NCI-H1105 (cell line): ENCODE results near the gene TRIM68.

Source experiments
- DNase-seq: peaks from one replicate; lab custom pipeline; 2025; lab: John Stamatoyannopoulos, UW

The TRIM68 gene, protein sequence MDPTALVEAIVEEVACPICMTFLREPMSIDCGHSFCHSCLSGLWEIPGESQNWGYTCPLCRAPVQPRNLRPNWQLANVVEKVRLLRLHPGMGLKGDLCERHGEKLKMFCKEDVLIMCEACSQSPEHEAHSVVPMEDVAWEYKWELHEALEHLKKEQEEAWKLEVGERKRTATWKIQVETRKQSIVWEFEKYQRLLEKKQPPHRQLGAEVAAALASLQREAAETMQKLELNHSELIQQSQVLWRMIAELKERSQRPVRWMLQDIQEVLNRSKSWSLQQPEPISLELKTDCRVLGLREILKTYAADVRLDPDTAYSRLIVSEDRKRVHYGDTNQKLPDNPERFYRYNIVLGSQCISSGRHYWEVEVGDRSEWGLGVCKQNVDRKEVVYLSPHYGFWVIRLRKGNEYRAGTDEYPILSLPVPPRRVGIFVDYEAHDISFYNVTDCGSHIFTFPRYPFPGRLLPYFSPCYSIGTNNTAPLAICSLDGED

DNA sequence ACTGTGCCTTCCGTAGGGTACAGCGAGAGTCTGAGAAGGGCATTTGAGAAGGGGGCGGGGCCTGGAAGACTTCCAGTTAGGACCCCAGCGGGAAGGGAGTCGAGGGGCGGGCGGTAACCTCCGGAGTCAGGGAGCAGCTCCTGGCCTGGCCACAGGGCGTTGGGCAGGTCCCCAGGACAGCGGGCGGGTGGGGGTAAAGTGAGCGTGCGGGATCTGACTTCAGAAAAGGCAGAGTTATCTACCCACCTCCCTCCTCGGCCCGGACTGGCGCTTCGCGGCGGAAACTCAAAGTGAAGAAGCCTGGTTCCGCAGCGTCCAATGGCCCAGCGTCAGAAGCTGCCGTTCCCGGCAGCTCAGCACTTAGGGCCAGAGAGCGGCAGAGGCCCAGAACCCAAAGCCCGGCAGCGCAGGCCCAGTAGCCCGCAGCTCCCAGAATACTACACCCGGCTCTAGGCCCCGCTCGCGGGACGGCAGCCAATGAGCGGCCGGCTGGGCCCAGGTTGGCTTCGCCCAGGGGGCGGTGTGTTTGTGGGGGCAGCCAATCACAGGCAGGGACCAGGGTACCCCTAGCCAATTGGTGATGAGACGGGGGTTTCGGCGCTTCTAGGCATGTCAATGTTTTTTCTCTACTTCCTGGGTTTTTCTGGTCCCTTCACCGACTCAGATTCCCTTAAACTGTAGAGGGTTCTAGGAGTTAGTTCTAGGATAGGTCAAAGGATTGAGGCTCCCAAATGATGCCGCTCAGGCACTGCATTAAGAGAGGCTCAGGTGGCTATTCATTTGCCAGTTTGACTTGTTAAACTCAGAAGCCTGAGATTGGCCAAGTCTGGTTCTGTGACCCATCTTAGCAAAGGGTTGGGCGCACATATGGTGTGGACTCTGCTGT, at the start of gene TRIM68:
TRIM68 (minus strand) TSS at position 451 of the 886 bp plus-strand sequence. CDS start 2,727 bp downstream, outside the sequence.
- DNase-seq = peak; percentile 2

DNA sequence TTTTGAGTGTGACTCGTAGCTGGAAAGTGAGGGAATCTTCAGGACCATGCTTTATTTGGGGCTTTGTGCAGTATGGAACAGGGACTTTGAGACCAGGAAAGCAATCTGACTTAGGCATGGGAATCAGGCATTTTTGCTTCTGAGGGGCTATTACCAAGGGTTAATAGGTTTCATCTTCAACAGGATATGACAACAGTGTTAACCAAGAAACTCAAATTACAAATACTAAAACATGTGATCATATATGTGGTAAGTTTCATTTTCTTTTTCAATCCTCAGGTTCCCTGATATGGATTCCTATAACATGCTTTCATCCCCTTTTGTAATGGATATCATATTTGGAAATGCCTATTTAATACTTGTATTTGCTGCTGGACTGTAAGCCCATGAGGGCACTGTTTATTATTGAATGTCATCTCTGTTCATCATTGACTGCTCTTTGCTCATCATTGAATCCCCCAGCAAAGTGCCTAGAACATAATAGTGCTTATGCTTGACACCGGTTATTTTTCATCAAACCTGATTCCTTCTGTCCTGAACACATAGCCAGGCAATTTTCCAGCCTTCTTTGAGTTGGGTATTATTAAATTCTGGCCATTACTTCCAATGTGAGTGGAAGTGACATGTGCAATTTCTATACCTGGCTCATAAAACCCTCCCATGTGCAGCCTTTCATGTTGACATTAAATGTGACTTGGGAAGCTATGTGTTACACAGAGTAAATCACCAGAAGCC, 46.8 kb upstream of the TRIM68 start:
- no peak for DNase-seq

DNA sequence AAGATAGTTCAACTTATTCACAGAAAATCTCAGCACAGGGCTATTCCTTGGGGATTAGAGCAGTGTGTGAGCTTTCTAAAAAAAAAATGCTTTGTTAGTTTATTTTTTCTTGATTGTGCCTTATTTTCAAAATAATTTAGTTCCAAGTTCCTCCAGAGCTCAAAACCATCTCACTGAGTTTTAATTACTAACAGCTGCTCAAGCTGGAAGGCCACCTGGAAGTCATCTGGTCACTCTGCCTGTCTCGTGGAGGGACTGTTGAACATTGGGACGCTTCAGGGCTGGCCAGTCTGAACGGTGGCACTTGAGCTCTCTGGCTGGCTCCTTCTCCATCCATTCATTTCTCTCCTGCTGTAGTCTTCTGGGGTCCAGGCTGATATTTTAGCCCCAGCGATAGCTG, 39.7 kb upstream of the TRIM68 start:
- DNase-seq = no peak

DNA sequence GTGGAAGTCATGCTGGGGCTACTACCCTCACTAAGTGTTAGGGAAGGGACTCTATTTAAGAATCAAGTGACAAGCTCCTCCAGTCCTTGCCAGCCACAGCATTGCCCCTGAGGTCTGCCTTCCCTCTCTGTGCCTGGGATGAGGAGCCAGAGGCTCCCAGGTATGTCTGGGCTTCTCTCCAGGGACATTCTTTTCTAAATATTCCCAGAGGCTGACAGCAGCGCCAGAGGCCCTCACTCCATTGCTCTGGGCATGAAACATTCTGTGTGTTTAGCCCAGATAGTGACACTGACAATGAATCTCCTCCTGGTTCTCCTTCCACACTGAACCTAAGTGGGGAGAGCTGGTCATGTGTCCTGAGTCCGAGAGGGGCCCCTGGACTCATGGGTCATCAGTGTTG, 37.9 kb upstream of the TRIM68 start:
- DNase-seq = no peak

DNA sequence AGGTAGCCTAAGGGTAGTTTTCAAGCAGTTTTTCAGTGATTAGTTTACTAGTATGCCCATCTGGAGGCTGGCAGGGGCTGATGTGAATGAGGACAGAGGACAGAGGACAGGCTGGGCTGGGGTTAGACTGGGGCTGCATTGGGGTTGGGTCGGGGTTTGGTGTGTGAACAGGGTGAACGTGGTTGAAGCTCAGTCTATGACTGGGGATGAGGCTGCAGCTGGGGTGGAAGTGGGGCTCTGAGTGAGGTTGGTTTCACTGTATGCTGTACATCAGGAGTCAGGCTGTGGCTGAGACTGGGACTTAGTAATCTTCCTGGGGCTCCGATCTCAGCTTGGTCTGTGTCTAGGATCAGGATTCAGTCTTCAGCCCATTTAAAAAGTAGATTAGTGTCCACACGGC, 36.2 kb upstream of the TRIM68 start:
- DNase-seq = no peak

DNA sequence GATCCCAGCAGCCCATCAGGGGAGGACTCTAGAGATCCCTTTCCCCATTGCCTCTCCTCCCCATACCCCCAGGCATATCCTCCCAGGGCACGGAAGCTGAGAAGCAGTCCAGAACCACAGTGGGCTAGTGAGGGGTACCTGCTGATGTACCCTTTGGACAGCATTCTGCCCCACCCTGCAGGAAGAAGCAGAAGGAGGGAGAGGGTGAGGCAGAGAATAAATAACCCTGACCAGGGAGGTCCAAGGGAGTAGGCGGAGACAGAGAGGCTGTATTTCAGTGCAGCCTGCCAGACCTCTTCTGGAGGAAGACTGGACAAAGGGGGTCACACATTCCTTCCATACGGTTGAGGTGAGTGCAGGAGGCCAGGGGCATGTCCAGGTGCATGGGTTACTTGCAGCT, 35.7 kb upstream of the TRIM68 start, which contains the start of gene OR51E1:
OR51E1 (plus strand) TSS at position 301 of the 400 bp plus-strand sequence. CDS start 8,545 bp downstream, outside the sequence.
- no peak for DNase-seq

DNA sequence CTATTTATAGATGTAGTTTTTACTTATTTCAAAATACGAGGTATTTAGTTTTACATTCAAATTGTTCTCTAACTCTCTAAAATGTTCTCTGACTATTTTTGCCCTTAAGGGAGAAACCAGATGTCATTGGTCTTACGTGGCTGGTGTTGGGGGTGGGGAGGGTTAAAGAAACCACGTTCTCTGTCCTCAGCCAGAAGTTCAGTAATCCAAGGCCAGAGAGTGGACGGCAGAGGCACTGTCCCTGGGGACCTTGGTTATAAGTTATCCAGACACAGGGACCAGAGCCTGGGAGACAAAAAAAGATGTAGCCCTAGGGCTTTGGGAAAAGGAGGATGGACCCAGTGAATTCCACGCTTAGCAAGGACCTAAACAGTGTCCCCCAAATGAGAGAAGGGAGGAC, 35.0 kb upstream of the TRIM68 start:
- no peak for DNase-seq

DNA sequence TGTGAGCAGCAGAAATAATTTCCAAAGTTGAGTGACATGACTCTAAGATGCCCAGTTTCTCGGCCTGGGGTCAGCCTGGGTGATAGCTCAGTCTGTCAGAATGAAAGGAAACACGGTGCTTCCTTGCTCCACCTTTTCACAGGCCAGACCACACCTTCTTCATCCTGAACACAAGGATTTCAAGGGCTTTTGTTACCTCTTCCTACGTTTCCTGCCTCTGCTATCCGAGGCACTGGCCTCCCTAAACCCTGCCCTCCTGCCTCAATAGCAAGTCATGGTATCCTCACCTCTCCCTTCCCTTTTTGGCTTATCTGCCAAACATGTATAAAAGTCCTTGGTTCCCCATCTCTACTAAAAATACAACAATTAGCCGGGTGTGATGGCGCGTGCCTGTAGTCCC, 34.0 kb upstream of the TRIM68 start:
- DNase-seq = no peak

DNA sequence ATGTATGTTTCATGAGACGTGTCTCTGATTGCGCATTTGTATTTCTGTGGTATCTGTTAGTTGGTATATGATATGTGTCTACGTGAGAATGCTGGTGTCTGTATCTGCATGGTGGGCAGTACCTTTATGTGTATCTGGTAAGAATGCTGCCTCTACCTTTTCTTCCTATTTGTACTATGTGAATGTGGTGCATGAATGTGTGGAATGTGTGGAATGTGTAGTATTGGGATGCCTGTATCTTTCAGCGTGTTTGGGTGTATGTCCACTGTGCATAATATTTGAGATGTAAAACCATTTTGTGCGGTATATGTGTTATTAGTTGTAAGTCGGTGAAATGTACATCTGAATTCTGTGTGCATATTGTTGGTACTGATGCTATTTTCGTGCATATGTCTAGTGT, 33.5 kb upstream of the TRIM68 start:
- no peak for DNase-seq

DNA sequence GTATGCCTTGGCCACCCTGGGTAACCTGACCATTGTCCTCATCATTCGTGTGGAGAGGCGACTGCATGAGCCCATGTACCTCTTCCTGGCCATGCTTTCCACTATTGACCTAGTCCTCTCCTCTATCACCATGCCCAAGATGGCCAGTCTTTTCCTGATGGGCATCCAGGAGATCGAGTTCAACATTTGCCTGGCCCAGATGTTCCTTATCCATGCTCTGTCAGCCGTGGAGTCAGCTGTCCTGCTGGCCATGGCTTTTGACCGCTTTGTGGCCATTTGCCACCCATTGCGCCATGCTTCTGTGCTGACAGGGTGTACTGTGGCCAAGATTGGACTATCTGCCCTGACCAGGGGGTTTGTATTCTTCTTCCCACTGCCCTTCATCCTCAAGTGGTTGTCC, 31.9 kb upstream of the TRIM68 start:
- DNase-seq = no peak

DNA sequence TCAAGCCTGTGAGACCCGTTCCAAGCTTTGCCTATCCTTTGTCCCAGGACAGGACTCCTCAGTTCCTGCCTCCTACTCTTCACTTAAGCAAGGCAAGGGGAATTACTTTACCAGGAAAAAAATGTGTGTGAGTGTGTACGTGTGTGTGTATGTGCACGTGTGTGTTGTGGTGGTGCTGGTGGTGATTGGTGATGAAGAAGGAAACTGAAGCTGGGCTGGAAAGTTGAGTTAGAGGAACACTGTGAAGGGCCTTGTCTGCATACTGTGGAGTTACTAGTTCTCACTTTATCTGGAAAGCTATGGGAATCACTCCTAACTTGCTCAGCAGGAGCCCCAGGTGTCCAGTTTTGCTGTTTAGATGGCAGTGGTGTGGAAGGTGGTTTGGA, 29.6 kb upstream of the TRIM68 start:
- DNase-seq = no peak

DNA sequence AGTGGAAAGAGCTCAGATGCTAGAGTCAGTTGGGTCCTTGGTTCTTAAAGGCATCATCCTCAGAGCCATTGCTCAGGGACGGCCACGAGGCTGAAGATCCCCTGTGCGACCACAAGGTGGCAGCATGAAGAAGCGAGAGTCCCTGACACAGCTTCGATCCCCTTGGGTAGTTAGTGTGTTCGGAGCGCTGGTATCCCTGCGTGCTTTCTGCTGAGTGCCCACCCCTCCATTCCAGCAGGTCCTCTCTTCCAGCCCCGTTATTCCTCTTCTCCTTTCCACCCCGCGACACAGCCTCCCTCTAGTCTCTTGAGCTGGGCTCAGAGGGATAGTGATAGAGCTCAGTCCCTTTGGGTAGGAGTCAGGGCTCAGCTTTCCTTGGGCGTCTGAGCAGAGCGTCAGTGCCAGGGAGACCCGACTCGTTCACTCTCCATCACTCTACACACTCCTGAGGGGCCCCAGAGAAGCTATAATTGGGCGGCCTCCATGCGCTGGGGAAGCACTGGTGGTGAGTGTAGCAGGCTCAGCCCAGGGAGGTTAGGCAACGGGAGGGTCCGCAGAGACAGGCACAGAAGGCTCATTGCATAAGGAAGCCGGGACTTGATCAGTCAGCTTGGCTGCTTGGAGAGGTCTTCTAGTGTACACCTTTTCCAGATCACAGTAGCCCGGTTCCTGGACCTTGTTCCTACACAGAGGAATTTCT, 29.1 kb upstream of the TRIM68 start, which contains the start of gene OR51D1:
OR51D1 (plus strand) TSS at position 516 of the 700 bp plus-strand sequence. CDS start 2,314 bp downstream, outside the sequence.
- DNase-seq = peak; percentile 71

DNA sequence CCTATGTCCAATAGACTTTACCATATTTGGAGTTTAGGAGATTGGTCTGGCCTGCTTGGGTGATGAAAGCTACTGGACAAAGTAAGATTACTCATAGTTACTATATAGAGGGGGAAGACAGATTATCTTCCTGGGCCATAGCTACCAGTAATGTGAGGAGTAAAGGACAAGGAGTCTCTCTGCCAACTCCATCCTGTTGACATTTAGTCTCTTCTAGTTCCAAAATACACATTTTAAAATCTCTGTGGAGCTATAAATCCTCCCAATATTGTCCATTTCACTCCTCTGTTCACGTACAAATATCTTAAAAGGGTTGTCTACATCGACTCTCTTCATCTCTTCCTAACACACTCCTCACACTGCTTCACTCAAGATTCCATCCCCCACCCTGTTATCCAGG, 28.1 kb upstream of the TRIM68 start:
- no peak for DNase-seq

DNA sequence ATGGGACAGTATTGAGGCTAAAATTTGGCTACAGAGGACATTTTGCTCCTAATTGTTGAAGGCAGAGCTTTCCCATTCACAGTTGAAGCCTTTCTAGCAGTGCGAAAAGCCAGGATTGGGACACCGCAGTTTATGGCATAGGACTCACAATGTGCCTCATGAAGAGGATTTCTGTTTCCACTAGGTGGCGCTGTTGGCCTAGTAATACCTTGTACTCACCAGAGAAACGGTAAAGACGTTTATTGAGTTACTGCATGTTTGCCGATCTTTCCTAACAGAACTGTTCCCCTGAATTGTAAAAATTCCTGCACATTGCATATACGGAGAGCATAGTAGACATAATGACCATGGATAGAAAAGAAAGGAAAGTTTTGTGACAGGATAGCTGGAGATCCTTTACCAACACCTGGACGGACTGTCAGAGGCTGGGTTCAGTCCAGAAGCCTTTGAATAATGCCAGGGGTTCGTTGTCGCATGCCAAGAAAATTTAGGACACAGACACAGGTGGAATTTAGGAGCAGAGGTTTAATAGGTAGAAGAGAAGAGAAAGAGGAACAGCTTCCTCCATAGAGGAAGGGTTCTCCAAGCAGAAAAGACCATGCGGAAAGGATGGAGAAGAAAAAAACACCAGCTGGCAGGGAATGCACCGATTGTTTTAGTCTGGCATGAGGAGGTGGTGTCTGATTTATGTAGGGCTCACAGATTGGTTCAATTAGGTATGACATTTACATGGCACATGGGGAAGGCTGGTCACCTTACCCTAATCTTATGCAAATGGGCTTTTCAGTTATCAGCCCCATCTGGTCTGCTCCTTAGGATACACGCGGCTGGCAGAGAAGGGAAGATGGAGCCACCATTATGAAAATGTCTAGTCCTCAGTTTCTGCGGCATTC, 18.4 kb upstream of the TRIM68 start:
- DNase-seq = peak; percentile 90

DNA sequence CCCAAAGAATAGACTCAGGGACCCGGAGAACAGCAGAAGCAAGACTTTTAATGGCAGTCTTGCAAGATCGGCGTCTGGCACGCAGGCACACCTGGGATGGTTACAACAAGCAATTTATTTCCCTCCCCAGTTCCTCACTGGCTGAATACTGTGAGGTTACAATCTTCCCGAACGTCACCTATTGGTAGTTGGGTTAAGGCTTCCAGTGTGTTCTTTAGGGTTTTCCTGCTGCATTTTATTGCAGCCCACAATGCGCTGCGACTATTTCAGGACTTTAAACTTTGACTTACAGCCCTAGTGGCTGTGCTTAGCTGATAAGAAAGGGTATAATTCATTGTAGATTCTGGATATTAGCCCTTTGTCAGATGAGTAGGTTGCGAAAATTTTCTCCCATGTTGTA, 11.5 kb upstream of the TRIM68 start:
- DNase-seq = no peak

DNA sequence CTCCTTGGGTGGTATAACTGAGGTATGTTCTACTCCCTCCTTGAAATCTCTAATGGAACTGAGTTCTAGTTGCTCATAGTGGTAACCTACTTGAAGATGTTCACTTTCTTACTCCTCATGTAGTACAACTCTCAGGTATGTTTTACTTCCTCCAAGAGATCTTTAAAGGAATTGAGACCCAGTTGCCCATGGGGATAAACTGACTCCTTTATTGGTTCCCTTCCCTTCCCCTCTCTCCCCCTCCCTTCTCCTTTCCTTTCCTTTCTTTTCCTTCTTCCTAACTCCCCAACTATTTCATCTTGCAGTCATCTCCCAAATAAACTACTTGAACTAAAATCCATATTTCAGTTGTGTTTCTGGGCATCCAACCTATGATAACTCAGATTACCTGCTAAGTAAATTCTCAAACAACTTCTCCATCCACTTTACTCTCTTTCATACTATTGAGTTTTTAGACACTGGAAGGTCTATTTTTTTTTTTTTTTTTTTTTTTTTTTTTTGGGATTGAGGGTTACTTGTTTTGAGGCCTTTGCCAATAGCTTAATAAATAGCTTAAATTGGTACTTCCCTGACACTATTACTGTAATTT, 7.9 kb upstream of the TRIM68 start:
- DNase-seq = no peak

DNA sequence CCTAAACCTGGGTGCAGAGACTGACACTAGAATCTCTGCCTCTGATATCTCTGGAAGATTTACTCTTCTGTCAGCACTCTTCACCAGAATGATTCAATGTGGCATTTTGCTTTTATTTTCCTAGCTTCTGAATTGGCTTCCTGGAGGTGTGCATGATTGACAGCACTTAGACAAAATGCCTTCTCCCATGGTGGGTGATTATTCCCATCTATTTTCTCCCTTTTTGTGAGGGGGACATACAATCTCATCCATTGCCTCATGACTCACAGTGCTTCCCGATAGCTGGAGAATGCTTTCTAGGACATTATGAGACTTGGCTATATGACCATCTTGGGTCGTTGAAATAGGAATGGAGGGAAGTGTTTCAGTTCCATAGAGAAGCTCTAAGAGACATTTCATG, 4.0 kb upstream of the TRIM68 start:
- no peak for DNase-seq

DNA sequence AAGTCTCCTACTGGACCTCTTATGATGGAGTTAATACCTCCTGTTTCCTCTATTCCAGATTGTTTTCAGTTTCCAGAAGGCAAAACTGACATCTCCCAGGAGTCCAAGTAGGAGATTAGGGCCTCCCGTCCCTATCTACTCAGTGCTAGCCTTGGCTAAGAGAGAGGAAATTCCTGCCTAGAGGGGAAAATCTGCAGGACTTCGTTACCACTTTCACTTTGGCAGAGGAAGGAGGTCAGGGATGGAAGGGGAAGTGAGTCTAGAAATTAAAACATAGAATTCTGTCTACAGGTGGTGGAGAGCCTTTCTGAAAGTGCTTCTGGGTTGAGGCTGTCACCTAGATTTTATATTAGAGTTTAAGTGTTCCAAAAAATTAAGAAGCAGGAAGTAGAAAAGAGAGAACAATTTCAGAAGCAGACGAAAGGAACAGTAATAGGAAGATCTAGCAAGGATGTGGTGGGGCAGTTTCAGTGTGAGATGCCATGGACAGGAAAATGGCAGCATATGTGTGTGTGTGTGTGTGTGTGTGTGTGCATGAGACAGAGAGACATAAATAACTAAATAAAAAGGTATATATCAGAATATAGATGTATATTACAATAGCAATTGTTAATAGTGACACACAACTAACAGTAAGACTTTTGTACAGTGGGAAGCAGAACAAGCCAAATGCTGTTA, 2.4 kb upstream of the TRIM68 start:
- no peak for DNase-seq

DNA sequence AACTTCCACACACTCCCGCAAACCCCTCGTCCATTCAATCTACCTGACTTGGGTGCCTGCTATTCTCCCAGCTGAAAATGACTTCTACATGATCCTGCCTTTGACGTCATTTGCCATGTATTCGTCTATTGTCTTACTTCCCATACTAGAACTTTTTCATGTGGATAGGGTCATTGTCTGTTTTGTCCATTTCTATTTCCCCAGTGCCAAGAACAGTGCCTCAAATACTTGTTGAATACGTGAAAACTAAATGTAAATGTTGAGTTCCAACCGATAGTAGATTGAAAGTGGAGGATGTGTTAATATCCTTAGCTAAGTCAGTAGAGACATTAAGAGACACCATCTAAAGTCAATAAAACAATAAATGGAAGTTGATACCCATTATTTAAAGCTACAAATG, 935 bp downstream of the TRIM68 start:
- no peak for DNase-seq
